NB4 (cell line): ENCODE measurements around the gene GDI2.

ENCODE experiments used
- DNase-seq: peaks from one replicate; pipeline ENCODE4 v3.0.0; 2010; ENCODE audit warnings: low read depth
- H3K4me3 ChIP-seq: one replicate; pipeline ENCODE4 v1.5.1; 2011; ENCODE audit warnings: mild to moderate bottlenecking, low read depth, low read length, moderate library complexity
- CTCF ChIP-seq: IDR thresholded peaks from one replicate; pipeline ENCODE4 v1.5.1; 2012; ENCODE audit warnings: low read depth, low read length
- MAX ChIP-seq: IDR thresholded peaks from 2 replicates; pipeline ENCODE4 v1.6.1; 2011; ENCODE audit warnings: low read depth, low read length
- MYC ChIP-seq: IDR thresholded peaks from 2 replicates; pipeline ENCODE4 v1.6.1; 2011; ENCODE audit warnings: low read depth, low read length
- POLR2A ChIP-seq: IDR thresholded peaks from 2 replicates; pipeline ENCODE4 v1.6.1; 2011; ENCODE audit warnings: mild to moderate bottlenecking; ENCODE audit not compliant: insufficient read length; ENCODE audit errors: extremely low read depth

GDI2 gene

GRCh38 chr10:5760515-5760914, 52.7 kb downstream of the GDI2 start:
- TF ChIP-seq CTCF (no peak), MYC (no peak), POLR2A (no peak)
- H3K4me3 ChIP-seq, result no peak overlapping the region

GRCh38 chr10:5758927-5759326, 54.3 kb downstream of the GDI2 start:
- H3K4me3 ChIP-seq, result no peak overlapping the region
- TF ChIP-seq CTCF (no peak), MYC (no peak), POLR2A (no peak), MAX (no peak)
- DNase-seq, result no peak

More at GRCh38 chr10:5760515-5760914, 52.7 kb downstream of the GDI2 start:
- no peak for DNase-seq

- TF ChIP-seq POLR2A (no peak), CTCF (no peak), MAX (no peak), MYC (no peak)
- H3K4me3 ChIP-seq, result no peak overlapping the region
- DNase-seq, result no peak
Observed at GRCh38 chr10:5757766-5758517, 55.3 kb downstream of the GDI2 start.

DNA sequence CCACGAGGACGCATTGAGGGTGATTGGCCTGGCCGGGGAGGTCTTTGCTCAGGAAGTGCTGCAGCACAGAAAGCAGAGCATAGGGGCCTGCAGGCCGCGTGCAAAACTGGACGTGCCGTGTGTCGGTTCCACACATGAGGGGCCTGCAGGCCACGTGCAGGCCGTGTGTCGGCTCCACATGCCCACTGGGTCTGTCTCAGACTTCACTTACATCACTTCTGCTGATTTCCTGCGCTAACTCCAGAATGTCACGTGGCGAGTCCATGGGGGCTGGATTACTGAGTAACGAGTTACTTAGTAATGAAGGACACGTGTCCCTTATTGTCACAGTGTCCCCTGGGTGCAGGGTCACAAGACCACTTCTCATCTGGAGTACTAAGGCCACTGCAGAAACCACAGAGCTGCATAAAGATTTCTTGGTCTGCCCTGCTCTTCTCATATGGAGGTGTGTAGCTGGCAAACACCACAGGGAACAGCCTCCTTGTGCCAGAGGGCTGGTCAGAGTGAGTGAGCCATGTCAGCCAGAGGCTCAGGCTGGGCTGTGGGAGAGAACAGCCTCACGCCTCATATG, 60.8 kb downstream of the GDI2 start:
- DNase-seq, result no peak
- no peak for TF ChIP-seq CTCF
- no peak for TF ChIP-seq POLR2A
- no peak for TF ChIP-seq MAX
- TF ChIP-seq MYC, result no peak
- no peak overlapping the region for H3K4me3 ChIP-seq

DNA sequence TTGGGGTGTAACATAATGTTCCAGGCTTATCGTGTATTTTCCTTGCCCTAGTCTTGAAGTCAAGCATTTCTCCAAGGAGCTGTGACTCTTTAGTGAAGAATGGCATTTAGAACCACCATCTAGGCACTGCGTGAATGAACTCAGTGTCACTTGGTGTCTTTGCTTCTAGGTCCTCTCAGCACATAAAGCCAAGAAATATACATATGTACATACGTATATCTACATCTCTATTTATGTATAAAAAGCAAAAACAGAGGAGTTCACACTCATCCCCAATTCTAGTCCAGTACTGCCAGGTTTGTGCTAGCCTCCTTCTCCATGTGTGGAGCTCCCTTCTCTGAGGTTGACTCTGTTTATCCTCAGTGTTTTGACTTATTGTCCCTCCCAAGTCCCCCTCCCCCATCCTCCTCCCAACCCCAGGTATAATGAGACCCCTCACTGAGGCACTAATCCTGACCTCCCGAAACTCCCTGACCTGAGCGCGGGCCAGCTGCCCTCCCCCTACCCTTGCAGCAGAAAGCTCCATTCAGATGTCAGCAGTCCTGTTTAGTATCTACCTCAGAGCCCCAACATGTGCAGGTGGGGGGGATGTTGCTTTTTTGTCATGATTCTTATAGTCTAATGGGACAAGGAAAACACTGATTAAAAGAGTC, 61.5 kb downstream of the GDI2 start:
- no peak for DNase-seq
- no peak overlapping the region for H3K4me3 ChIP-seq
- TF ChIP-seq MYC, result no peak
- TF ChIP-seq CTCF, result no peak
- TF ChIP-seq MAX, result no peak
- TF ChIP-seq POLR2A, result no peak
